ENCODE data around the gene GRIN2C.

- TF ChIP-seq CTCF (IDR thresholded peaks at IDR 0.05) (no peak), POLR2A (IDR thresholded peaks at IDR 0.05) (no peak)
Observed at GRCh38 chr17:74898376-74898946, 38.8 kb upstream of the GRIN2C start.
